Spleen (tissue), 11 donors: Measurements from ENCODE around the gene POLR3B. TPM values are rescaled to one million over a fixed set of nuclear protein-coding genes. Genes with fewer than 3 reads are reported as not detected.

Experiments used
- DNase-seq: peaks from one replicate; pipeline ENCODE4 v3.0.0-alpha.2; 2020
- H3K27ac ChIP-seq, 8 donors: fragments of 200-600 bp; sonication (generic) in 7 of 8; 1 replicate in 4 of 8; 2 replicates in 4 of 8; pipeline versions ENCODE4 v1.5.0 to v1.8.0; 2016 to 2021; ENCODE audit warnings: inconsistent platforms in 4 of 8, mild to moderate bottlenecking in 4 of 8, moderate library complexity in 1 of 8
- H3K27me3 ChIP-seq, 7 donors: fragments of 200-600 bp; sonication (generic) in 6 of 7; replicated peaks in 1 of 7; 1 replicate in 4 of 7; 2 replicates in 3 of 7; pipeline versions ENCODE4 v1.5.0 to v1.8.0; 2016 to 2021; ENCODE audit warnings: inconsistent platforms in 3 of 7, mild to moderate bottlenecking in 1 of 7
- H3K36me3 ChIP-seq, 6 donors: fragments of 200-600 bp; sonication (generic) in 5 of 6; 1 replicate in 4 of 6; 2 replicates in 2 of 6; pipeline versions ENCODE4 v1.5.0 to v1.8.0; 2016 to 2021; ENCODE audit warnings: inconsistent platforms in 2 of 6
- H3K4me1 ChIP-seq, 6 donors: fragments of 200-600 bp; sonication (generic) in 5 of 6; 1 replicate in 3 of 6; 2 replicates in 3 of 6; pipeline versions ENCODE4 v1.5.0 to v1.8.0; 2016 to 2021; ENCODE audit warnings: inconsistent platforms in 3 of 6
- H3K4me3 ChIP-seq, 8 donors: fragments of 200-600 bp; sonication (generic) in 7 of 8; 1 replicate in 4 of 8; 2 replicates in 4 of 8; pipeline versions ENCODE4 v1.5.0 to v1.8.0; 2016 to 2021; ENCODE audit warnings: inconsistent platforms in 4 of 8, mild to moderate bottlenecking in 4 of 8, moderate library complexity in 2 of 8
- H3K9me3 ChIP-seq, 8 donors: fragments of 200-600 bp; sonication (generic) in 7 of 8; 1 replicate in 4 of 8; 2 replicates in 4 of 8; pipeline versions ENCODE4 v1.5.0 to v1.8.0; 2016 to 2021; ENCODE audit warnings: inconsistent platforms in 4 of 8
- POLR2A ChIP-seq, 3 donors: fragments of 450-650 bp; IDR thresholded peaks; one replicate each; pipeline ENCODE4 v1.5.1; 2017; ENCODE audit warnings: antibody characterized with exemption in 3 of 3, mild to moderate bottlenecking in 1 of 3
- POLR2AphosphoS5 ChIP-seq, 3 donors: sonication (generic); formaldehyde crosslinking; IDR thresholded peaks; one replicate each; pipeline ENCODE4 v1.5.1; 2017; ENCODE audit warnings: antibody characterized with exemption in 3 of 3
- WGBS, 5 donors: extraction: QIAGEN DNeasy Blood & Tissue Kit in 3 of 5; methylation state at CpG; one replicate each; pipeline versions ENCODE4 v1.1.5 to v1.1.7; 2013 to 2018; 5-methylcytosine and 5-hydroxymethylcytosine counted together
- intact Hi-C: fragments of 100-400 bp; cut with DNase I; formaldehyde crosslinking; loops from one replicate; pipeline ENCODE4 v1.15.0; 2023; ENCODE audit warnings: low total_unique reads
- polyA plus RNA-seq, 3 donors: library from polyadenylated mRNA; stranded (reverse); fragments of 200-250 nt; gene quantifications; one replicate each; pipeline ENCODE4 v1.2.1, GENCODE V29; 2013
- total RNA-seq, 7 donors: library from RNA; depleted of rRNA in 3 of 7; stranded (reverse); fragments of >200 nt in 3 of 7; fragmentation: NEBNext Ultra II Directional in 4 of 7; extraction: Animal tissue kit (Norgen Biotek cat#: 25700) in 4 of 7; gene quantifications; one replicate each; pipeline versions ENCODE4 v1.1.0 to v1.2.1, GENCODE V29; 2016 to 2021
- TF ChIP-seq, protein P1 (sequence below), 11 experiments: fragments of 200-600 bp in 7 of 11; fragments of 450-650 bp in 4 of 11; sonication (generic) in 4 of 11; IDR thresholded peaks in 8 of 11; conservative IDR thresholded peaks in 3 of 11; 1 replicate in 7 of 11; 2 replicates in 4 of 11; pipeline versions ENCODE4 v1.4.0 to v1.8.0; 2016 to 2021; ENCODE audit warnings: antibody characterized with exemption in 11 of 11, inconsistent platforms in 4 of 11, mild to moderate bottlenecking in 1 of 11
- donor health status: healthy with polysubstance abuse.
- donor health status: DM: no; HTN: no; CAD: no; lungs with moderate emphysema.
- donor health status: DM: no; HTN: no; CAD: no.
- donor health status: Bipolar disorder and iron deficiency.
- donor health status: healthy.
- donor health status: DM: no; HTN: no; CAD: no.
- donor health status: DM: yes; HTN: yes; CAD: no.

Gene POLR3B
- total and polyA plus RNA-seq, 10 donors: 1.9 to 10.0 (median 5.6) TPM

DNA sequence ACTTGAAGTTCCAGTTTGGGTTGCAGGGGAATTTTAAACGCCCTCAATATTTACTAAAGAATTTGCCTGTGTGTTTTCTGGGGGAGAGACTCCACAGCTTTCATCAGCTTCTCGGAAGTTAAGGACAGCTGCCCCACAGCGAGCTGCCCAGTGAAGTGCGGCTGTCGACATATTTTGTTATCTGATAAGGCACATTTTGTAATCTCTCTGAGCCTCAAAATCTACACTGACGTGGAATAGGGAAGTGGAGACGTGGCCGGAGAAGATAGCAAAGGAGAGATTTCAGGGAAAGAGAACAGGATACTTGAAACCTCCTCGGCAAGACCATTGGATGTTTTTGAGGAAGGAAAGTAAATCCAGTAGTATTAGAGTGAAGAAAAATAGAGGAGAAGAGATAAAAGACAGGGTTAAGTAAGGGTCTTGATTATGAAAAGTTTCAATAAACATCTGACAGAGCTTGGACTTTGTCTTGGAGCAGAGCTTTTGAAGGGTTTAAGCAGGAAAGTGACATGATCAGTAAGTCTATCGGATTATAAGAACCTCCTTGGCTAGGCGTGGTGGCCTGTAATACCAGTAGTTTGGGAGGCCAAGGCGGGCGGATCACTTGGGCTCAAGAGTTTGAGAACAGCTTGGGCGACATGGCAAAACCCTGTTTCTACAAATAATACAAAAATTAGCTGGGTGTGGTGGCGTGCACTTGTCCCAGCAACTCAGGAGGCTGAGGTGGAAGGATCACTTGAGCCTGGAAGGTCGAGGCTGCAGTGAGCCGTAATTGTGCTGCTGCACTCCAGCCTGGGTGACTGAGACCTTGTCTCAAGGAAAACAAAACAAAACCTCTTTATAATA, 1.1 kb downstream of the POLR3B start:
- no peak for DNase-seq
- Histone ChIP-seq H3K27me3 (no peaks in the 10 kb centered on the region), H3K36me3 (no peaks in the 10 kb centered on the region), H3K4me1 (peaks cover 8 to 36% (median 26%) of the 10 kb centered on the region in 6 donors), H3K27ac (peak overlapping the region; percentile 91 to 97 (median 93)), H3K9me3 (no peaks in the 10 kb centered on the region), H3K4me3 (peak overlapping the region; percentile 70 to 98 (median 88))
- TF ChIP-seq POLR2A (IDR thresholded peaks at IDR 0.05) (no peak), POLR2AphosphoS5 (IDR thresholded peaks at IDR 0.05) (no peak)
- TF ChIP-seq, protein P1, sequence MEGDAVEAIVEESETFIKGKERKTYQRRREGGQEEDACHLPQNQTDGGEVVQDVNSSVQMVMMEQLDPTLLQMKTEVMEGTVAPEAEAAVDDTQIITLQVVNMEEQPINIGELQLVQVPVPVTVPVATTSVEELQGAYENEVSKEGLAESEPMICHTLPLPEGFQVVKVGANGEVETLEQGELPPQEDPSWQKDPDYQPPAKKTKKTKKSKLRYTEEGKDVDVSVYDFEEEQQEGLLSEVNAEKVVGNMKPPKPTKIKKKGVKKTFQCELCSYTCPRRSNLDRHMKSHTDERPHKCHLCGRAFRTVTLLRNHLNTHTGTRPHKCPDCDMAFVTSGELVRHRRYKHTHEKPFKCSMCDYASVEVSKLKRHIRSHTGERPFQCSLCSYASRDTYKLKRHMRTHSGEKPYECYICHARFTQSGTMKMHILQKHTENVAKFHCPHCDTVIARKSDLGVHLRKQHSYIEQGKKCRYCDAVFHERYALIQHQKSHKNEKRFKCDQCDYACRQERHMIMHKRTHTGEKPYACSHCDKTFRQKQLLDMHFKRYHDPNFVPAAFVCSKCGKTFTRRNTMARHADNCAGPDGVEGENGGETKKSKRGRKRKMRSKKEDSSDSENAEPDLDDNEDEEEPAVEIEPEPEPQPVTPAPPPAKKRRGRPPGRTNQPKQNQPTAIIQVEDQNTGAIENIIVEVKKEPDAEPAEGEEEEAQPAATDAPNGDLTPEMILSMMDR (IDR thresholded peaks at IDR 0.05 in 8 of 11, conservative IDR thresholded peaks at IDR 0.05 in 3 of 11): no peak
- WGBS, 5 donors: 33 to 36% (median 34%) methylated on average over 17 of the region's 17 CpGs
- intact Hi-C loops: loop anchor here (10.0 kb wide), 1 partner anchor 54 kb away; the partner anchor contains the start of gene TCP11L2

DNA sequence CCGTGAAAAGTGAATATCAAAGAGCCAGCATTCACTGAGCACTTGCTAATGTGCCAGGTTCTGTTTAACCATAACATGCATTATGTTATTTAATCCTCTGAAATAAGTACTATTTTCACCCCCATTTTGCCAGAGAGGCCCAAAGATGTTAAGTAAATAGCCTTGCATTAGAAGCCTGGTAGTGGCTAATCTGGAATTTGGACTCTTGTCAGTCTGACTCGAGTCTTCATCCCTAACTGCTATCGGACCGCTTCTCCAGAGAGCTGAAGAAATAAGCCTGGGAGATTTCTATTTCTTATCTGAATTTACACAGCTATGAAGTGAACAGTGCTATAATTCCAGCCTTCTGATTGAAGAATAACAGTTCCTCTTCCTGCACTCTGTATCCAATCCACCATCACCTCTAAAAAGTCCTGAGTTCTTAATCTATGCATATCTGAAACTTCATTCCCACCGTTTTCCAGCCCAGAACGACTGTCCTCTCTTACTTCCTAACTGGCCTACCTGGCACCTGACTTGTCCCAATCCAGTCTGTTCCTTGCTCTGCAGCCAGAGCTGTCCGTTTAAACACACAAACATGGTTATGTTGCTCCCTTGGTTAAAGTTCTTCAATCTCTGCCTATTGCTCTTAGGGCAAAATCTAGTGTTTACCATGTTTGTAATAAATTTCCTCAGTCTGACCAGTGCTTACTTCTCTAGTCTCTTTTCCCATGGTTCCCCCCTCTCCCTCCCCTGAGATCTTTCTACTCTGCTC, 2.3 kb downstream of the POLR3B start:
- DNase-seq: no peak
- WGBS, 5 donors: 80 to 95% (median 90%) methylated on average over 7 of the region's 7 CpGs

DNA sequence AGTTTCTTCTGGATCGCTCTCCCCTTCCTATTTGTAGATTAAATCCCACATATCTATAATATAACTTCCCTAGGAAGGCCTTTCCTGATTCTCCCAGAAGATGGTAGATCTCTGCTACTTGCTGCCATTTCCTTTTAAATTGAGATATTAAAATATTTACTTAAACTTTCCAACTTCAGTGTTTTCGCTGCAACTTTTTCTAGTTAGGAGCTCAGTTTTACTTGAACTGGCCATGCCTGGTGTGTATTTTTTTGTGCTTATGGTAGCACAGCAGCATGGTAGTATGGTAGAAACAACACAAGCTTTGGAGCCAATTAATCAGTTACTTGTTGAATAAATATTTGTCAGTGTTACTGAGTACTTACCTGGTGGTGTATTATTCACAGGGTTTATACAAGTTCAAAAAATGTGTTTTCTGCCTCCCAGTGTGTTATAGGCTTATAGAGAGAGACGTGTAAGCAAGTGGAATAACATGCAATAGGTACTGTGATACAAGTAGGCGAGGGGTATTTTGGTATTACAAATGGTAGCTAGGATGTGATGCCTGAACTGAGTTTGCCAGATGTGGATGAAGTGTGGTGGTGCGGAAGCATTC, 2.9 kb downstream of the POLR3B start:
- Histone ChIP-seq H3K4me1 (peaks cover 8 to 36% (median 26%) of the 10 kb centered on the region in 6 donors), H3K27me3 (no peaks in the 10 kb centered on the region), H3K27ac (peak overlapping the region in 2 of 8 donors; percentile 2 to 97), H3K36me3 (peaks cover 0 to 15% (median 0%) of the 10 kb centered on the region in 6 donors), H3K9me3 (no peaks in the 10 kb centered on the region), H3K4me3 (no peak overlapping the region)
- DNase-seq: no peak
- TF ChIP-seq, protein P1 (IDR thresholded peaks at IDR 0.05 in 8 of 11, conservative IDR thresholded peaks at IDR 0.05 in 3 of 11): no peak
- no peak for TF ChIP-seq POLR2A (IDR thresholded peaks at IDR 0.05)
- TF ChIP-seq POLR2AphosphoS5 (IDR thresholded peaks at IDR 0.05): no peak
- intact Hi-C loops: no loop called here
- 96 to 98% (median 97%) methylated on average over 5 of the region's 5 CpGs for WGBS, 5 donors

More for the DNA sequence above, 2.3 kb downstream of the POLR3B start:
- H3K27ac ChIP-seq: peak overlapping the region in 5 of 8 donors; percentile 10 to 97 (median 92)
- no peaks in the 10 kb centered on the region for H3K27me3 ChIP-seq
- no peaks in the 10 kb centered on the region for H3K9me3 ChIP-seq
- intact Hi-C loops: loop anchor here (10.0 kb wide), 1 partner anchor 55 kb away; the partner anchor contains the start of gene TCP11L2
- peaks cover 8 to 36% (median 26%) of the 10 kb centered on the region in 6 donors for H3K4me1 ChIP-seq
- TF ChIP-seq POLR2A (IDR thresholded peaks at IDR 0.05): no peak
- TF ChIP-seq, protein P1 (IDR thresholded peaks at IDR 0.05 in 8 of 11, conservative IDR thresholded peaks at IDR 0.05 in 3 of 11): no peak
- TF ChIP-seq POLR2AphosphoS5 (IDR thresholded peaks at IDR 0.05): no peak
- H3K36me3 ChIP-seq: peaks cover 0 to 10% (median 0%) of the 10 kb centered on the region in 6 donors
- H3K4me3 ChIP-seq: no peak overlapping the region
